Measurements from ENCODE around the gene OR9G1. TPM values are rescaled to one million over a fixed set of nuclear protein-coding genes. Genes with fewer than 3 reads are reported as not detected.

Gene OR9G1
- total RNA-seq, 2 donors from 2014 or later: not detected

GRCh38 chr11:56706486-56706885, 7.6 kb downstream of the OR9G1 start:
- WGBS, 2 donors: 62 to 66% methylated on average over 2 of the region's 2 CpGs
- Histone ChIP-seq H3K27me3 (no peaks in the 10 kb centered on the region), H3K36me3 (replicated peaks in 1 of 2; ENCODE audit: insufficient read depth in 1 of 2, low read depth in 2 of 2) (no peaks in the 10 kb centered on the region), H3K27ac (no peak overlapping the region), H3K9me3 (no peaks in the 10 kb centered on the region), H3K4me3 (no peak overlapping the region), H3K4me1 (no peaks in the 10 kb centered on the region)
- DNase-seq (no peak), ATAC-seq (no peak)
- intact Hi-C loops (cut with DNase I): no loop called here
- TF ChIP-seq CTCF (IDR thresholded peaks at IDR 0.05) (no peak), POLR2A (IDR thresholded peaks at IDR 0.05) (no peak)

- 52 to 54% methylated on average over 2 of the region's 2 CpGs for WGBS, 2 donors
- no peak for TF ChIP-seq POLR2A (IDR thresholded peaks at IDR 0.05)
- no peak for TF ChIP-seq CTCF (IDR thresholded peaks at IDR 0.05)
- ATAC-seq: no peak
- H3K9me3 ChIP-seq: no peaks in the 10 kb centered on the region
- H3K4me1 ChIP-seq: no peaks in the 10 kb centered on the region
- no peaks in the 10 kb centered on the region for H3K36me3 ChIP-seq (replicated peaks in 1 of 2; ENCODE audit: insufficient read depth in 1 of 2, low read depth in 2 of 2)
- no peaks in the 10 kb centered on the region for H3K27me3 ChIP-seq
- H3K27ac ChIP-seq: no peak overlapping the region
- no peak overlapping the region for H3K4me3 ChIP-seq
- no peak for DNase-seq
- intact Hi-C loops (cut with DNase I): no loop called here
Observed at GRCh38 chr11:56714206-56714605, 15.3 kb downstream of the OR9G1 start.

- ATAC-seq: no peak
- no peaks in the 10 kb centered on the region for H3K4me1 ChIP-seq
- no peak overlapping the region for H3K4me3 ChIP-seq
- H3K27me3 ChIP-seq: no peaks in the 10 kb centered on the region
- no peaks in the 10 kb centered on the region for H3K36me3 ChIP-seq (replicated peaks in 1 of 2; ENCODE audit: insufficient read depth in 1 of 2, low read depth in 2 of 2)
- intact Hi-C loops (cut with DNase I): no loop called here
- no peak overlapping the region for H3K27ac ChIP-seq
- H3K9me3 ChIP-seq: no peaks in the 10 kb centered on the region
- TF ChIP-seq POLR2A (IDR thresholded peaks at IDR 0.05) (no peak), CTCF (IDR thresholded peaks at IDR 0.05) (no peak)
- DNase-seq: no peak
- WGBS, 2 donors: 17 to 28% methylated on average over 6 of the region's 6 CpGs
Observed at GRCh38 chr11:56716379-56716854, 17.5 kb downstream of the OR9G1 start.

GRCh38 chr11:56720513-56720912, 21.6 kb downstream of the OR9G1 start:
- Histone ChIP-seq H3K4me3 (no peak overlapping the region), H3K4me1 (no peaks in the 10 kb centered on the region), H3K27ac (no peak overlapping the region), H3K36me3 (replicated peaks in 1 of 2; ENCODE audit: insufficient read depth in 1 of 2, low read depth in 2 of 2) (no peaks in the 10 kb centered on the region), H3K9me3 (no peaks in the 10 kb centered on the region), H3K27me3 (no peaks in the 10 kb centered on the region)
- 52 to 62% methylated on average over 4 of the region's 4 CpGs for WGBS, 2 donors
- DNase-seq (no peak), ATAC-seq (no peak)
- intact Hi-C loops (cut with DNase I): no loop called here
- TF ChIP-seq POLR2A (IDR thresholded peaks at IDR 0.05): no peak
- TF ChIP-seq CTCF (IDR thresholded peaks at IDR 0.05): no peak

GRCh38 chr11:56740107-56740506, 41.2 kb downstream of the OR9G1 start:
- no peaks in the 10 kb centered on the region for H3K27me3 ChIP-seq
- DNase-seq: no peak
- H3K4me1 ChIP-seq: no peaks in the 10 kb centered on the region
- ATAC-seq: no peak
- no peaks in the 10 kb centered on the region for H3K36me3 ChIP-seq (replicated peaks in 1 of 2; ENCODE audit: insufficient read depth in 1 of 2, low read depth in 2 of 2)
- TF ChIP-seq POLR2A (IDR thresholded peaks at IDR 0.05) (no peak), CTCF (IDR thresholded peaks at IDR 0.05) (no peak)
- 61% methylated on average over 3 of the region's 3 CpGs for WGBS, 2 donors
- H3K4me3 ChIP-seq: no peak overlapping the region
- no peak overlapping the region for H3K27ac ChIP-seq
- no peaks in the 10 kb centered on the region for H3K9me3 ChIP-seq
- intact Hi-C loops (cut with DNase I): no loop called here
